ENCODE measurements around the gene P3H2. TPM values are rescaled to one million over a fixed set of nuclear protein-coding genes. Genes with fewer than 3 reads are reported as not detected.
"Not testable (repeated sequence)": the region's sequence is repeated elsewhere in the genome, so short reads cannot be mapped to it uniquely, and the experiment has no call there.

The P3H2 gene
- total and polyA plus RNA-seq, 9 of the 15 experiments (the other 6 are each of a cell fraction or from before 2014, with no cell fraction given) = 0.04 to 0.26 (median 0.22) TPM; not detected in 6

DNA sequence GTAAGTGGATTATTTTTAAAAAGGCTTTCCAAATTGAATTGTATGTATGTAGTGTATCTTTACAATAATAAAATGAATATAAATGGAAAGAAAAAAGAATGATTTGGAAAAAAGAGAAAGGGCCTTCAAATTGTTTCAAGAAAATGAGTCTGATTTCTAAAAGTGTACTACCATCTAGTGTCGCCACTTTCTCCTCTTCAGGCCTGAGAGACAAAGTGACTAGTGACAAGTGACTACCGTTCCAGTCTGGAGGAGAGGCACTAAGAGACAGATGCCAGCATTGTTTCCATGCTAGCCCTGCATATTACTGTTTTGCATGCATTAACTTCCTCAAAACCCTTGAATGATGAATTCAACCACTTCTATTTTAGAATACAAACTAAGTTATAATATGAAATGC, 39.3 kb downstream of the P3H2 start (continued):
- TF ChIP-seq, protein P1, sequence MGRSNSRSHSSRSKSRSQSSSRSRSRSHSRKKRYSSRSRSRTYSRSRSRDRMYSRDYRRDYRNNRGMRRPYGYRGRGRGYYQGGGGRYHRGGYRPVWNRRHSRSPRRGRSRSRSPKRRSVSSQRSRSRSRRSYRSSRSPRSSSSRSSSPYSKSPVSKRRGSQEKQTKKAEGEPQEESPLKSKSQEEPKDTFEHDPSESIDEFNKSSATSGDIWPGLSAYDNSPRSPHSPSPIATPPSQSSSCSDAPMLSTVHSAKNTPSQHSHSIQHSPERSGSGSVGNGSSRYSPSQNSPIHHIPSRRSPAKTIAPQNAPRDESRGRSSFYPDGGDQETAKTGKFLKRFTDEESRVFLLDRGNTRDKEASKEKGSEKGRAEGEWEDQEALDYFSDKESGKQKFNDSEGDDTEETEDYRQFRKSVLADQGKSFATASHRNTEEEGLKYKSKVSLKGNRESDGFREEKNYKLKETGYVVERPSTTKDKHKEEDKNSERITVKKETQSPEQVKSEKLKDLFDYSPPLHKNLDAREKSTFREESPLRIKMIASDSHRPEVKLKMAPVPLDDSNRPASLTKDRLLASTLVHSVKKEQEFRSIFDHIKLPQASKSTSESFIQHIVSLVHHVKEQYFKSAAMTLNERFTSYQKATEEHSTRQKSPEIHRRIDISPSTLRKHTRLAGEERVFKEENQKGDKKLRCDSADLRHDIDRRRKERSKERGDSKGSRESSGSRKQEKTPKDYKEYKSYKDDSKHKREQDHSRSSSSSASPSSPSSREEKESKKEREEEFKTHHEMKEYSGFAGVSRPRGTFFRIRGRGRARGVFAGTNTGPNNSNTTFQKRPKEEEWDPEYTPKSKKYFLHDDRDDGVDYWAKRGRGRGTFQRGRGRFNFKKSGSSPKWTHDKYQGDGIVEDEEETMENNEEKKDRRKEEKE (IDR thresholded peaks at IDR 0.05; ENCODE audit: borderline replicate concordance in 1 of 2, control insufficient read depth in 1 of 2, low read depth in 2 of 2, low read length in 1 of 2) = no peak

DNA sequence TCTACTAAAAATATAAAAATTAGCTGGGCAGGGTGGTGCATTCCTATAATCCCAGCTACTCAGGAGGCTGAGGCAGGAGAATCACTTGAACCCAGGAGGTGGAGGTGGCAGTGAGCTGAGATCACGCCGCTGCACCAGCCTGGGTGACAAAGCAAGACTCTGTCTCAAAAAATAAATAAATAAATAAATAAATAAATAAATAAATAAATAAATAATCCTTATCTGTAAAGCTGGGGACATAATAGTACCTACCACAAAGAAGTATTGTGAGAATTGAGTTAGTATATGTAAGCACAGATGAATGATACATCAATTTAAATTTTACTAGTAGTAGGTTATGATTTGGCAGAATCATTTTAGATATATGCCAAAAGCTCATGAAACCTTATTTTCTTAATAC, 41.5 kb downstream of the P3H2 start:
- 18% methylated on average over 2 of the region's 2 CpGs for WGBS (ENCODE audit: insufficient coverage, low coverage, missing lambda C conversion rate)
- DNase-seq (ENCODE audit: extremely low read depth in 1 of 4, low spot score in 3 of 4); BruUV-seq (replicated peaks); H3K9me1 ChIP-seq (ENCODE audit: control insufficient read depth, insufficient read depth, low read length); intact Hi-C loops (cut with micrococcal nuclease); H3K9ac ChIP-seq (ENCODE audit: insufficient read depth in 1 of 2, low read depth in 2 of 2, low read length in 2 of 2); H3K79me2 ChIP-seq (ENCODE audit: control insufficient read depth, insufficient read depth, low read length); H3K27me3 ChIP-seq (ENCODE audit: control insufficient read depth in 2 of 2, insufficient read depth in 2 of 2, low read length in 2 of 2); H4K20me1 ChIP-seq (replicated peaks; ENCODE audit: control insufficient read depth, insufficient read depth, low read length); H3K9me3 ChIP-seq (replicated peaks; ENCODE audit: control insufficient read depth, insufficient read depth, low read depth, low read length); H2AFZ ChIP-seq (ENCODE audit: low read depth, low read length); H3K4me2 ChIP-seq (ENCODE audit: insufficient read depth, low read length); H3K4me1 ChIP-seq (replicated peaks in 1 of 2; ENCODE audit: control insufficient read depth in 2 of 2, insufficient read depth in 2 of 2, low read length in 2 of 2); H3K4me3 ChIP-seq; in situ Hi-C loops (cut with MboI); FAIRE-seq; ATAC-seq; POLR2A ChIA-PET; CTCF ChIA-PET (ENCODE audit: low intra/inter-chr PET ratio); H3K36me3 ChIP-seq (ENCODE audit: control insufficient read depth, insufficient read depth, low read length); H3K27ac ChIP-seq (ENCODE audit: extremely low read depth, low read depth, low read length): not testable (repeated sequence)
